Activated T-helper 1 cell treated with anti-CD3 and anti-CD28 coated beads, Interleukin-12 subunit alpha, Interleukin-12 subunit beta, Interleukin-2, Interleukin-4 antibody, amounts not matched to agents 30 ng/mL and 10 ng/mL and 1 ng/mL, durations not matched to agents 14 hours and 24 hours and 36 hours (primary cell): ENCODE results near the gene EMC9. TPM values are rescaled to one million over a fixed set of nuclear protein-coding genes. Genes with fewer than 3 reads are reported as not detected.
A peak's percentile ranks its signal among the peaks of the same experiment; 100 is the strongest.
"Not testable (repeated sequence)": the region's sequence is repeated elsewhere in the genome, so short reads cannot be mapped to it uniquely, and the experiment has no call there.

Experiments used
- DNase-seq: peaks from one replicate; pipeline ENCODE4 v3.0.0; 2021; ENCODE audit warnings: low spot score
- H3K27ac Mint-ChIP-seq: one replicate; pipeline ENCODE4 v1.8.0; 2021; ENCODE audit warnings: mild to moderate bottlenecking, mixed read lengths
- H3K27me3 Mint-ChIP-seq: one replicate; pipeline ENCODE4 v1.8.0; 2022; ENCODE audit warnings: mild to moderate bottlenecking, moderate library complexity, mixed read lengths; ENCODE audit not compliant: insufficient read depth
- H3K36me3 Mint-ChIP-seq: one replicate; pipeline ENCODE4 v1.8.0; 2021; ENCODE audit warnings: low read depth, mixed read lengths
- H3K4me1 Mint-ChIP-seq: one replicate; pipeline ENCODE4 v1.8.0; 2021; ENCODE audit warnings: low read depth, mixed read lengths
- H3K4me3 Mint-ChIP-seq: one replicate; pipeline ENCODE4 v1.8.0; 2021; ENCODE audit warnings: mild to moderate bottlenecking, moderate library complexity, mixed read lengths
- H3K9me3 Mint-ChIP-seq: one replicate; pipeline ENCODE4 v1.8.0; 2021; ENCODE audit warnings: mixed read lengths
- intact Hi-C: fragments of 100-400 bp; cut with micrococcal nuclease; formaldehyde crosslinking; loops from one replicate; pipeline ENCODE4 v1.15.1; 2024
- total RNA-seq: library from RNA; stranded (reverse); gene quantifications from 2 replicates; pipeline ENCODE4 v1.2.3, GENCODE V29; 2022

The EMC9 gene
- total RNA-seq, 1 donor from 2014 or later: 22.9 TPM

DNA sequence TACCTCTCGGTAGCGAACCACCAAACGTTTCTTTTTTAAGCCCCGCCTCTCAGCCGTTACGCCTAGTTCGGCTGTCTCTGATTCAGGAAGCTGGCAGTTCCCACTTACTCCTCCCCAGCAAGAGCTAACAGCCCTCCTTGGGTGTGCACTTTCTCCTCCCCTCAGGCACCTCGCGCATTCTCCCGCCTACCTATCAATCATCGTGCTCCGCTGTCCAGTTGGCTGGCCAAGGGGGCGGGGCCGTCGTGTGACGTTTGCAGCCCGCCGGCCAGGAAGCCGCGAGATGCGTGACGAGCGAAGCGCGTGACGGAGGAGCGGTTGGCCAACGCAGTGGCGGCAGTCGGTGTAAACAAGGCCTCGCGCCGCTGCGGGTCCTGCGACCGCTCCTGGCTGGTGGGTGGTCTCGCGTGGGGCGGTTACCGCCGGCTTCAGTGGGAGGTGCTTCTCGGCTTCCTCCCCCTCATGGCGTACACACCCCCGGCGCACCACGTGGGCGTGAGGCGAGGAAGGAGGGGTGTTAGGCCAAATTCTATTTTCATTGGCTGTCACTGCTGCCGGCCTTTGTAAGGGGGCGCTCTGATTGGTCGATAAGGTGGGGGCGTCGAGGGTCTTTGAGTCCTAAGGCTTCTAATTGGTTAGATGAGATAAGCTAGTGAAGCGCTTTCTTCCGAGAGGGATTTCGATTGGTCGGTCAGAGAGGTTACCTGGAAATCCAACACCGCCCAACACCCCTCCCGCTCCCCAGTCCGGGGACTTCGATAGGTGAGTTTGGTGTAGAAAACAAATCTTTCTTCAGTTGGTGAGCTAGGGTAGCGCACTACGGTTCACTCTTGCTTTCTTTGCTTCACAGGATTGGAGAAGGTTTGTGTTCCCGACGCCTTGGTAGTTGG lies 26.6 kb downstream of the EMC9 start, which contains the start of the genes DCAF11 and NRL:
Gene DCAF11 (plus strand): TSS at position 246 of the 890 bp plus-strand sequence. CDS start 818 bp downstream, outside the sequence.
Gene NRL (minus strand): TSS at position 418 of the 890 bp plus-strand sequence. CDS start 32,101 bp downstream, outside the sequence.
- Mint-ChIP-seq H3K4me3 (peak within 1 kb of the TSS; percentile 99), H3K27me3 (no peaks in the 10 kb centered on the region), H3K27ac (peak within 1 kb of the TSS; percentile 98), H3K36me3 (peaks cover 33% of the 10 kb centered on the region), H3K9me3 (no peaks in the 10 kb centered on the region), H3K4me1 (peaks cover 34% of the 10 kb centered on the region)
- intact Hi-C loops: loop anchor here (1.0 to 10.0 kb wide), 18 partner anchors 20 to 790 kb away; partner anchors contain the start of genes CHMP4A, DHRS1, DHRS4L2 and EMC9
- peak; percentile 98 for DNase-seq

DNA sequence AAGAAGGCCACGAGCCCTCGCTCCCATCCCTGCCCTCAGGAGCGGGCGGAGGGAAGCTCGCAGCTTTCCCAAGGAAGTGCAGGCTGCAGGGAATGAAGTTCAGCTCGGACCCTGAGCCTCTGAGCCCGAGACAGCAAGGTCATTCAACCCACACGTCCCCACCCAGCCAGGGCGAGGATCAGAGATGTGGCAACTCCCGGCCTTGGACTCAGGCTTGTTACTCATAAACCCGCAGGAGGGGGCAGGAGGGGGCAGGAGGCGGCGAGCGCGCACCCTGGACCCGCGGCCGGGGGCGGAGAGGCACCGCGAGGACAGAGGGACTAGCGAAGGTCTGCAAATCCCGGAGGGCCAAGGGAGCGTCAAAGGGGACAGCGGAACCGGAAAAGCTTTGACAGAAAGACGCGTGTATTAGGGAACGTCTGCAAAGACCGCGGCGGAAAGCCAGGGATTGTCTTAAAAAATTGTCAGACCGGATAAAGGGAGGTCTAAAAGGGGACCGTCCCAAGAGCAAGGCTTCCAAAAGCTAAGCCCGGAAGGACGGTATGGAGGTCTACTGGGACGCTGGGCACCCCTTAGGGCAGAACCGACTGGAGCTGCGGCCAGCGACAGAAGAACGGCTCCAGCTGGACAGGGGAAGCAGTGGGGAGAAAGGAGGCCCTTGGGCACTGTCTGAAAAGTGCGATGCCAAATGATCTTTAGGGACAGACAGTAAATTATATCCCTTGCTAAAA lies 27.4 kb downstream of the EMC9 start:
- H3K4me1 Mint-ChIP-seq: peaks cover 36% of the 10 kb centered on the region
- no peaks in the 10 kb centered on the region for H3K27me3 Mint-ChIP-seq
- intact Hi-C loops: loop anchor here (1.0 to 10.0 kb wide), 13 partner anchors 20 to 789 kb away; partner anchors contain the start of genes CHMP4A, DHRS4L2, EMC9 and NGDN
- no peaks in the 10 kb centered on the region for H3K9me3 Mint-ChIP-seq
- peak overlapping the region; percentile 99 for H3K4me3 Mint-ChIP-seq
- H3K36me3 Mint-ChIP-seq: peaks cover 26% of the 10 kb centered on the region
- peak overlapping the region; percentile 98 for H3K27ac Mint-ChIP-seq
- peak; percentile 76 for DNase-seq

DNA sequence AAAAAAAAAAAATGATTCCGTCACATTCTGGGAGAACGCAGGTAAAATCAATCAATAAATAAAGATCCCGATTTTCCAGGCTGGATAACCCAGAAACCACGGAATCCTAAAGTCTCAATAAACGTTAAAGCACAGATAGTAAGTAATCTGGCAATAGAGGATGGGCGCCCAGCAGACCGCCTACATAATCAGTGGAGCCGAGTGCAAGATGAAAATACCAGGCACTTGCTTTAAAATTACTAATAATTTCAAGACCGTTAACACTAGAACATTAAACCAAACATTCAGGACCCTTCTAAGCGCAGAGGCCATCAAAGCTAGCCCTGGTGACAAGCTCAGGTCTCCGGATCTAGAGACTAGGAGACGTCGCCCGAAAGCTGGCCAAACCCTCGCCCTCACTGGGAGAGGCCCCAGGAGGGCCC lies 28.0 kb downstream of the EMC9 start:
- Mint-ChIP-seq H3K27me3 (no peaks in the 10 kb centered on the region), H3K36me3 (peaks cover 22% of the 10 kb centered on the region), H3K9me3 (no peaks in the 10 kb centered on the region), H3K4me3 (peak overlapping the region; percentile 99), H3K4me1 (peaks cover 42% of the 10 kb centered on the region), H3K27ac (peak overlapping the region; percentile 98)
- DNase-seq: no peak
- intact Hi-C loops: loop anchor here (5.0 to 10.0 kb wide), 4 partner anchors 329 to 789 kb away; partner anchors contain the start of genes NGDN, PABPN1, SDR39U1 and THTPA

DNA sequence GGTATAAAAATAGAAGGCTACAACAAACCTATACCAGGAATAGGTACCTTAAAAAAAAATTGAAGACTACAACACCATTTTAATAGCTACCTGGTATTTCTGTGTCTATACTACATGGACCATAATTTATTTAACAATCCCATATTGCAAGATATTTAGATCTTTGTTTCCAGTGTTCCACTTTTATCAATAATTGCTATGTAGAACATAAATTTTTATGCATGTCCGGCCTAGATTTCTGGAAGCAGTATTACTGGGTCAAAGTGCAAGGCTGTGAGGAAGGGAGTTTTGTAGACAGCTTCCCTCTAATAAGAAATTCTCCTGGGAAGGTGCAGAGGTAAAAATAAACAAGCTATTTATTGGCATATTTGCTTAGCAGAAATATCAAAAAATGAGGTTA lies 30.9 kb downstream of the EMC9 start:
- Mint-ChIP-seq H3K9me3 (no peaks in the 10 kb centered on the region), H3K4me1 (peaks cover 35% of the 10 kb centered on the region), H3K27ac (no peak overlapping the region), H3K4me3 (no peak overlapping the region), H3K36me3 (peaks cover 5% of the 10 kb centered on the region), H3K27me3 (no peaks in the 10 kb centered on the region)
- DNase-seq: no peak
- intact Hi-C loops: loop anchor here (5.0 to 10.0 kb wide), 4 partner anchors 332 to 786 kb away; partner anchors contain the start of genes NGDN, PABPN1, SDR39U1 and THTPA

- no peak for DNase-seq
- intact Hi-C loops: loop anchor here (5.0 to 10.0 kb wide), 4 partner anchors 332 to 785 kb away; partner anchors contain the start of genes NGDN, PABPN1, SDR39U1 and THTPA
- Mint-ChIP-seq H3K4me1 (peaks cover 33% of the 10 kb centered on the region), H3K36me3 (peaks cover 5% of the 10 kb centered on the region), H3K4me3 (no peak overlapping the region), H3K27ac (no peak overlapping the region), H3K9me3 (no peaks in the 10 kb centered on the region), H3K27me3 (no peaks in the 10 kb centered on the region)
Observed at GRCh38 chr14:24110060-24110459, 31.3 kb downstream of the EMC9 start.

- DNase-seq: no peak
- Mint-ChIP-seq H3K4me3 (peak overlapping the region; percentile 24), H3K9me3 (peaks cover 4% of the 10 kb centered on the region), H3K4me1 (peaks cover 34% of the 10 kb centered on the region), H3K27ac (peak overlapping the region; percentile 95), H3K36me3 (peaks cover 17% of the 10 kb centered on the region), H3K27me3 (no peaks in the 10 kb centered on the region)
- intact Hi-C loops: loop anchor here (1.0 kb wide), 4 partner anchors 18 to 94 kb away; no protein-coding TSS in a partner anchor
Observed at GRCh38 chr14:24108336-24108874, 33.0 kb downstream of the EMC9 start.

- DNase-seq: no peak
- H3K9me3 Mint-ChIP-seq: peaks cover 4% of the 10 kb centered on the region
- no peak overlapping the region for H3K27ac Mint-ChIP-seq
- H3K4me1 Mint-ChIP-seq: peaks cover 32% of the 10 kb centered on the region
- H3K4me3 Mint-ChIP-seq: no peak overlapping the region
- intact Hi-C loops: no loop called here
- H3K36me3 Mint-ChIP-seq: peaks cover 22% of the 10 kb centered on the region
- H3K27me3 Mint-ChIP-seq: no peaks in the 10 kb centered on the region
Observed at GRCh38 chr14:24106672-24107271, 34.6 kb downstream of the EMC9 start.

GRCh38 chr14:24105609-24106239 lies 35.7 kb downstream of the EMC9 start:
- H3K9me3 Mint-ChIP-seq, H3K4me3 Mint-ChIP-seq, H3K27me3 Mint-ChIP-seq, intact Hi-C loops, DNase-seq: not testable (repeated sequence)
- Mint-ChIP-seq H3K36me3 (peaks cover 30% of the 10 kb centered on the region), H3K4me1 (peaks cover 32% of the 10 kb centered on the region), H3K27ac (peak overlapping the region; percentile 15)

GRCh38 chr14:24103451-24103850 lies 37.9 kb downstream of the EMC9 start:
- peaks cover 4% of the 10 kb centered on the region for H3K9me3 Mint-ChIP-seq
- H3K4me3 Mint-ChIP-seq: no peak overlapping the region
- H3K4me1 Mint-ChIP-seq: peaks cover 24% of the 10 kb centered on the region
- H3K27ac Mint-ChIP-seq: no peak overlapping the region
- H3K27me3 Mint-ChIP-seq: no peaks in the 10 kb centered on the region
- peaks cover 42% of the 10 kb centered on the region for H3K36me3 Mint-ChIP-seq
- no peak for DNase-seq
- intact Hi-C loops: no loop called here

GRCh38 chr14:24102357-24103048 lies 38.9 kb downstream of the EMC9 start:
- Mint-ChIP-seq H3K27me3 (no peaks in the 10 kb centered on the region), H3K27ac (no peak overlapping the region), H3K9me3 (peaks cover 4% of the 10 kb centered on the region), H3K4me1 (peaks cover 15% of the 10 kb centered on the region), H3K4me3 (no peak overlapping the region), H3K36me3 (peaks cover 45% of the 10 kb centered on the region)
- no peak for DNase-seq
- intact Hi-C loops: no loop called here

DNA sequence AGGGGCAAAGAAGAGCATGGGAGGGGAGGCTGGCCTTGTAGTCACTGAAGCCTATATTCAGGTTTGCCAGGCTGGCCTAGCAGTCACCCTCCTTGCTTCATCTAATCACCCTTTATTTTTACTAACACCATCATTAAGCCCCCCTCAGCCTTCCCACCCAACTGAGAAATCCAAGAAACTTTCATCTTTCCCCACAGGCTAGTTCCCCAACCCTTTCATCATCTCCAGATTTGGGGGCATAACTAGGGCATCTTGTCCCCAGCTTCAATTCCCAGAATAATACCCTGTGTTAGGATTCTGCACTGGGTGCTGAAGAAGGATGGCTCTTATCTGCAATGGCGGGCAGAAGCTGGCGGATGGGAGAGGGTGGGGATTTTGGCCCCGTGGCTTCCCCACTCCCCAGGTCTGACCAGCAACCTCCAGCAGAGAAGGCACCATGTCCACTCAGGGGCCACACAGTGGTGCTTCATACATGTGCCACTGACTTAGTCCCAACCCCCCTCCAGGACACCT lies 40.4 kb downstream of the EMC9 start:
- Mint-ChIP-seq H3K27ac (no peak overlapping the region), H3K4me1 (peaks cover 17% of the 10 kb centered on the region), H3K4me3 (no peak overlapping the region), H3K36me3 (peaks cover 53% of the 10 kb centered on the region), H3K27me3 (no peaks in the 10 kb centered on the region), H3K9me3 (peaks cover 4% of the 10 kb centered on the region)
- DNase-seq: no peak
- intact Hi-C loops: no loop called here
